DOHH2 (cell line): Measurements from ENCODE around the gene SYNE1.

Source experiments
- H3F3A ChIP-seq: fragments of 200-600 bp; sonication (generic), shearing (Covaris generic); 2 replicates; pipeline ENCODE4 v1.6.0; 2016; ENCODE audit warnings: antibody characterized with exemption, mild to moderate bottlenecking; ENCODE audit not compliant: control insufficient read depth, insufficient read depth
- H3K27ac ChIP-seq: fragments of 200-600 bp; sonication (generic); 2 replicates; pipeline ENCODE4 v1.5.1; 2014; ENCODE audit warnings: low read depth, mild to moderate bottlenecking, low read length, moderate library complexity
- H3K27me3 ChIP-seq: fragments of 200-600 bp; sonication (generic); 2 replicates; pipeline ENCODE4 v1.6.1; 2014; ENCODE audit warnings: mild to moderate bottlenecking, low read length, mixed read lengths; ENCODE audit not compliant: control insufficient read depth
- H3K36me3 ChIP-seq: fragments of 200-600 bp; sonication (generic); 2 replicates; pipeline ENCODE4 v1.6.1; 2014; ENCODE audit warnings: mild to moderate bottlenecking, low read length, moderate library complexity, mixed read lengths; ENCODE audit not compliant: control insufficient read depth
- H3K4me1 ChIP-seq: fragments of 200-600 bp; sonication (generic); 2 replicates; pipeline ENCODE4 v1.6.1; 2014; ENCODE audit warnings: mild to moderate bottlenecking, low read length, mixed read lengths; ENCODE audit not compliant: control insufficient read depth
- H3K4me2 ChIP-seq: fragments of 200-600 bp; sonication (generic); 2 replicates; pipeline ENCODE4 v1.6.0; 2014; ENCODE audit warnings: mild to moderate bottlenecking, low read length, moderate library complexity
- H3K4me3 ChIP-seq: fragments of 200-600 bp; sonication (generic); 2 replicates; pipeline ENCODE4 v1.5.1; 2014; ENCODE audit warnings: mild to moderate bottlenecking, low read length, mixed read lengths
- H3K79me2 ChIP-seq: fragments of 200-600 bp; sonication (generic); 2 replicates; pipeline ENCODE4 v1.6.1; 2014; ENCODE audit warnings: mild to moderate bottlenecking, low read length, mixed read lengths; ENCODE audit not compliant: control insufficient read depth
- H3K9me2 ChIP-seq: fragments of 200-600 bp; sonication (generic); replicated peaks from 2 replicates; pipeline ENCODE4 v1.6.1; 2014; ENCODE audit warnings: mild to moderate bottlenecking, low read length, mixed read lengths; ENCODE audit not compliant: control insufficient read depth
- H3K9me3 ChIP-seq: fragments of 200-600 bp; sonication (generic); 2 replicates; pipeline ENCODE4 v1.6.1; 2014; ENCODE audit warnings: antibody characterized with exemption, low read length, mixed read lengths; ENCODE audit not compliant: control insufficient read depth, insufficient read depth
- H4K20me1 ChIP-seq: fragments of 200-600 bp; sonication (generic); 2 replicates; pipeline ENCODE4 v1.6.0; 2014; ENCODE audit warnings: low read depth, mild to moderate bottlenecking, antibody characterized with exemption, low read length, moderate library complexity; ENCODE audit not compliant: control insufficient read depth, insufficient read depth
- EZH2phosphoT487 ChIP-seq: fragments of 200-600 bp; sonication (generic); IDR thresholded peaks from 2 replicates; pipeline ENCODE4 v1.6.1; 2017; ENCODE audit warnings: borderline replicate concordance, mild to moderate bottlenecking, antibody characterized with exemption, low read length, moderate library complexity, mixed read lengths
- TF ChIP-seq, protein P1 (sequence below): fragments of 200-600 bp; sonication (generic); IDR thresholded peaks from one replicate; pipeline ENCODE4 v1.5.1; 2014; ENCODE audit warnings: antibody characterized with exemption, mild to moderate bottlenecking, low read depth, low read length; ENCODE audit not compliant: poor library complexity, severe bottlenecking

The SYNE1 gene

DNA sequence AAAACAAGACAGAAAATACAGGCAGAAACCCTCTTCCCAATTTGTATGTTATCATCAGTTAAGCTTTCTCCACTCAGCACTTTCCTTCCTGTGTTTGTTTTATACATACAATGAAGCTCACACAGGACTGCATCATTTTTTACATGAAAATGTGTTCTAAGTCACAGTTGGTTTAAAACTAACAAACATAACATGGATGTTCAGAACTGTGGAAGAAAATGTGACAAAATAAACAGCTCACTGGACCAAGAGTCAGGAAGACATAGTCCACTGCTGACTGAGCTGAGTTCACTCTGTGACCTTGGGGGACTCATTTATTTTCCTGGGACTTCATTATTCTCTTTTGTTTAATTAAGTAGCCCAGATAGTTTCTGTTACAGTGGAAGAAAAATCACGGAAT, 331.5 kb downstream of the SYNE1 start:
- no peaks in the 10 kb centered on the region for H4K20me1 ChIP-seq
- H3K4me1 ChIP-seq, result peaks cover 35% of the 10 kb centered on the region
- peaks cover 8% of the 10 kb centered on the region; the same call in 1 of the 2 replicates for H3K36me3 ChIP-seq
- no peak overlapping the region for H3K27ac ChIP-seq
- no peaks in the 10 kb centered on the region for H3K9me2 ChIP-seq
- no peak overlapping the region for H3K4me2 ChIP-seq
- peaks cover 8% of the 10 kb centered on the region; the same call in 1 of the 2 replicates for H3F3A ChIP-seq
- no peaks in the 10 kb centered on the region for H3K27me3 ChIP-seq
- H3K9me3 ChIP-seq, result no peaks in the 10 kb centered on the region
- H3K79me2 ChIP-seq, result peaks cover 12% of the 10 kb centered on the region
- no peak overlapping the region for H3K4me3 ChIP-seq
- TF ChIP-seq EZH2phosphoT487, result no peak
- TF ChIP-seq, protein P1, sequence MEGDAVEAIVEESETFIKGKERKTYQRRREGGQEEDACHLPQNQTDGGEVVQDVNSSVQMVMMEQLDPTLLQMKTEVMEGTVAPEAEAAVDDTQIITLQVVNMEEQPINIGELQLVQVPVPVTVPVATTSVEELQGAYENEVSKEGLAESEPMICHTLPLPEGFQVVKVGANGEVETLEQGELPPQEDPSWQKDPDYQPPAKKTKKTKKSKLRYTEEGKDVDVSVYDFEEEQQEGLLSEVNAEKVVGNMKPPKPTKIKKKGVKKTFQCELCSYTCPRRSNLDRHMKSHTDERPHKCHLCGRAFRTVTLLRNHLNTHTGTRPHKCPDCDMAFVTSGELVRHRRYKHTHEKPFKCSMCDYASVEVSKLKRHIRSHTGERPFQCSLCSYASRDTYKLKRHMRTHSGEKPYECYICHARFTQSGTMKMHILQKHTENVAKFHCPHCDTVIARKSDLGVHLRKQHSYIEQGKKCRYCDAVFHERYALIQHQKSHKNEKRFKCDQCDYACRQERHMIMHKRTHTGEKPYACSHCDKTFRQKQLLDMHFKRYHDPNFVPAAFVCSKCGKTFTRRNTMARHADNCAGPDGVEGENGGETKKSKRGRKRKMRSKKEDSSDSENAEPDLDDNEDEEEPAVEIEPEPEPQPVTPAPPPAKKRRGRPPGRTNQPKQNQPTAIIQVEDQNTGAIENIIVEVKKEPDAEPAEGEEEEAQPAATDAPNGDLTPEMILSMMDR, result no peak

DNA sequence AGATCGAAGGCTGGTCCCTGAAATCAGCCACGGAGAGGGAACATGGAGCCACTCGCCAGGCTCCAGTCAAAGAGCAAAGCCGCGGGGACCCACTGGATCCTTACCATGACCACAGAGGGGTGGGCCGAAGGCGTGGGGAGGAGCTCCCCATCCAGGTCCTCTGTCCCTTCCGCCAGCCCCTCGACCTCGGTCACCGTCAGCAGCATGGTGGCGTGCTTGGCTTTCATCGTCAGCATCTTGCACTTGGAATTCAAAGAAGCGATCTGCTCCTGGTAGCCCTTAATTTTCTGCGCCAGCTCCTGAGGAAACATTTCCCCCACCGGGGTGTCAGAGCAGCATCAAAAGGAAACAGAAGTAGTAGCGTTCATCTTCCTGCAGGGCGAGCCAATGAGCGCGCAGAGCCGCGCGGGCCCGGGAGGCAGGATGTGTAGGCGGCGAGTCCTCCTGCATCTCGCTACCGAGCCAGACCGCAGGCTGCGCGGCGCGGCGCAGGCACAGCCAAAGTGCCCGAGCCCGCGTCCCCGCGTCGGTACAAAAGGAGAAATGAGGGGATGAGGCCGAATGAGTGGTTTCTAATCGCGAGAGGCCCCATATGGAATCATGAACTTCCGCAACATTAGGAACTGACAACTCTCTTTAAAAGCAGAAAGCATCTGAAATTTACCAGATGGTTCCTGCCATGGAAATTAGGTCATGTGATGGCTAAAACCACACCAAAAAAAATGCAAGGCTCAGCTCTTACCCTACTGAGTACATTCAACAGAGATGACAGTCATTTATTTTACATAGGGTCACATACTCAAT, 335.2 kb downstream of the SYNE1 start:
- Histone ChIP-seq H3K36me3 (peaks cover 20% of the 10 kb centered on the region), H3K9me2 (no peaks in the 10 kb centered on the region), H3K4me3 (peak overlapping the region; percentile 93), H3K27ac (peak overlapping the region; percentile 100), H3K4me2 (peak overlapping the region; percentile 99), H3K4me1 (peaks cover 52% of the 10 kb centered on the region), H4K20me1 (no peaks in the 10 kb centered on the region), H3K27me3 (no peaks in the 10 kb centered on the region), H3F3A (peaks cover 38% of the 10 kb centered on the region), H3K79me2 (peaks cover 39% of the 10 kb centered on the region), H3K9me3 (no peaks in the 10 kb centered on the region)
- TF ChIP-seq, protein P1, result peak; percentile 62
- TF ChIP-seq EZH2phosphoT487, result no peak

DNA sequence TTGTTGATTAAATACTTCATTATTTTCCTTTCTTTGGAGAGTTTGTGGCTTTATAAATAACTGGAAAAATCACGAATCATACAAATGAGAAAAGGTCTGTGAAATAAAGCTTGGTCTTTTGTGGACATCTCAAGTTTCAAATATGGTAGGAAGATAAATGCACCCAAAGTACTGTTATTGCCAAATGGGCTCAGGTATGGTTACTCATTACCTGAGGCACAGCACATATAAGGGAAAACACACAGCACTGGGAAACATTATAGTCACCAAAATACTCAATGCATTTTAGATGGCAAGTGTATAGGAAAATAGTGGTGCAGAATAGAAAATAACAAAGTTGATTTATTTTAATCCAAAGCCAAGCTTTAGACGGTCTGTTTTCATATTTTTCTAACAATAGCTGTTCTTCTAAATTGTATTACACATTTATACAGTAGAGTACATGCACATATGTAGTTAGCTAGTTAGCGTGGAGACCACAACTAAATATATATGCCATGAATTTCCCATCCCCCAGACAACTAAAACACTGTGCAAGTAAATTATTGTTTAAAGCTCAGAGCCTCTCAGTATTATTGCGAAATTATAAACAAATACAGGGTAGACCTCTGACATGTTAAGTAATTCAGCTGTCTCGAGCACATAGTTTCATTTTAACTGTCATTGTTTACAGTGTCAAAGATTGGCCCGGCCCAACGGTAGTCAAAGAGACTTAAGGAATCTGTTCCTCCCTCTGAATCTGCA, 336.0 kb downstream of the SYNE1 start:
- peaks cover 60% of the 10 kb centered on the region for H3K4me1 ChIP-seq
- H3K9me2 ChIP-seq, result no peaks in the 10 kb centered on the region
- H3K27me3 ChIP-seq, result no peaks in the 10 kb centered on the region
- peak overlapping the region; percentile 93 for H3K4me3 ChIP-seq
- H4K20me1 ChIP-seq, result no peaks in the 10 kb centered on the region
- no peaks in the 10 kb centered on the region for H3K9me3 ChIP-seq
- H3K79me2 ChIP-seq, result peaks cover 46% of the 10 kb centered on the region
- H3K27ac ChIP-seq, result peak overlapping the region; percentile 100
- peaks cover 28% of the 10 kb centered on the region for H3K36me3 ChIP-seq
- peaks cover 38% of the 10 kb centered on the region for H3F3A ChIP-seq
- H3K4me2 ChIP-seq, result peak overlapping the region; percentile 99
- TF ChIP-seq EZH2phosphoT487, result no peak
- TF ChIP-seq, protein P1, result no peak
